ENCODE measurements around the gene IQSEC1. TPM values are rescaled to one million over a fixed set of nuclear protein-coding genes. Genes with fewer than 3 reads are reported as not detected.

IQSEC1 gene
- total RNA-seq, 6 experiments from 2014 or later = 21.1 to 25.1 (median 21.9) TPM

DNA sequence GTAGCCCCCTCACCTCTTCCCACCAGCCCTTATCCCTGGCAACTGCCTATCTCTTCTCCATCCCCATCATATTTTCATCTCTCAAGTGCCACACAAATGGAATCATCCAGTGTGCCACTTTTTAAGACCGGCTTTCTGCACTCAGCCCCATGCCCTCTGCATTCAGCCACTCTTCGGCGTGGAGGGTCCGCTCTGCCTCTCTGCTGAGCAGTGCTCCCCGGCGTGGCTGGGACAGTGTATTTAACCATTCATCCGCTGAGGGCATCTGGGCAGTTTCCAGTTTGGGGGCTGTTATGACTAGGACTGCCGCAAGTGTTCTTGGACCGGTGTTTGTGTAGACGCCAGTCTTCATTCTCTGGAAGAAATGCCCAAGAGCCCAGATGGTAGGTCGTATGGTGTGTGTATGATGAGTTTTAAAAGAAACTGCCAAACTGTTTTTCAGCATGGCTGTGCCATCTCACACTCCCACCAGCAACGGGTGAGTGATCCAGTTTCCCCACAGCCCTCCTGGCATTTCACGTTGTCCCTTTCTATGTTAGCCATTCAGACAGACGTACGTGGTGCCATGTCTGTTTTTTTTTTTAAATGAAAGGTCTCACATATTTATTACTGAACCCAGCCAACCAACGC is 20.9 kb downstream of the IQSEC1 start:
- no peaks in the 10 kb centered on the region for H3K9me3 Mint-ChIP-seq
- H3K27ac Mint-ChIP-seq = no peak overlapping the region
- no peaks in the 10 kb centered on the region for H3K4me1 Mint-ChIP-seq (ENCODE audit: low read depth)
- no peak overlapping the region for H3K4me3 Mint-ChIP-seq
- H3K36me3 Mint-ChIP-seq (ENCODE audit: low read depth) = no peaks in the 10 kb centered on the region
- TF ChIP-seq, protein P1, sequence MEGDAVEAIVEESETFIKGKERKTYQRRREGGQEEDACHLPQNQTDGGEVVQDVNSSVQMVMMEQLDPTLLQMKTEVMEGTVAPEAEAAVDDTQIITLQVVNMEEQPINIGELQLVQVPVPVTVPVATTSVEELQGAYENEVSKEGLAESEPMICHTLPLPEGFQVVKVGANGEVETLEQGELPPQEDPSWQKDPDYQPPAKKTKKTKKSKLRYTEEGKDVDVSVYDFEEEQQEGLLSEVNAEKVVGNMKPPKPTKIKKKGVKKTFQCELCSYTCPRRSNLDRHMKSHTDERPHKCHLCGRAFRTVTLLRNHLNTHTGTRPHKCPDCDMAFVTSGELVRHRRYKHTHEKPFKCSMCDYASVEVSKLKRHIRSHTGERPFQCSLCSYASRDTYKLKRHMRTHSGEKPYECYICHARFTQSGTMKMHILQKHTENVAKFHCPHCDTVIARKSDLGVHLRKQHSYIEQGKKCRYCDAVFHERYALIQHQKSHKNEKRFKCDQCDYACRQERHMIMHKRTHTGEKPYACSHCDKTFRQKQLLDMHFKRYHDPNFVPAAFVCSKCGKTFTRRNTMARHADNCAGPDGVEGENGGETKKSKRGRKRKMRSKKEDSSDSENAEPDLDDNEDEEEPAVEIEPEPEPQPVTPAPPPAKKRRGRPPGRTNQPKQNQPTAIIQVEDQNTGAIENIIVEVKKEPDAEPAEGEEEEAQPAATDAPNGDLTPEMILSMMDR (IDR thresholded peaks at IDR 0.05) = no peak
- H3K27me3 Mint-ChIP-seq (ENCODE audit: insufficient read depth) = peaks cover 32% of the 10 kb centered on the region
- no peak for DNase-seq

DNA sequence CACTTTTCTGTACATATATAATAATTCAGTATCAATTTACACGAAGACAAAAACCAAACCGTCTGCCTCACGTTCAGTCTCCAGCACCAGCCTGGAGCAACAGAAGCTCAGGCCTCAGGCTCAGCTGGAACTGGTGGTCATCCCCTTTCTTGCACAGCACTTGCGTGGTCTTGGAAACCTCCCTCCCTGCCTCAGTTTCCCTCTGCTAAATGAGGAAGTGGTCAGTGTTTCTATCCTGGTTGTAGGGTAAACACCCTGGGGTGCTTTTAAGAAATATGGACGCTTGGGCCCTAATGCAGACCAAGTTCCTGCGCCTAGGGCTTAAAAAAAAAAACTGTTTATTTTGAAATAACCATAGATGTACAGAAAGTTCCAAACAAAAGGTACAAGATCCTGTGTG is 21.6 kb downstream of the IQSEC1 start:
- peaks cover 38% of the 10 kb centered on the region for H3K27me3 Mint-ChIP-seq (ENCODE audit: insufficient read depth)
- no peak overlapping the region for H3K27ac Mint-ChIP-seq
- no peaks in the 10 kb centered on the region for H3K36me3 Mint-ChIP-seq (ENCODE audit: low read depth)
- no peak overlapping the region for H3K4me3 Mint-ChIP-seq
- TF ChIP-seq, protein P1 (IDR thresholded peaks at IDR 0.05) = no peak
- no peaks in the 10 kb centered on the region for H3K4me1 Mint-ChIP-seq (ENCODE audit: low read depth)
- DNase-seq = no peak
- H3K9me3 Mint-ChIP-seq = no peaks in the 10 kb centered on the region

DNA sequence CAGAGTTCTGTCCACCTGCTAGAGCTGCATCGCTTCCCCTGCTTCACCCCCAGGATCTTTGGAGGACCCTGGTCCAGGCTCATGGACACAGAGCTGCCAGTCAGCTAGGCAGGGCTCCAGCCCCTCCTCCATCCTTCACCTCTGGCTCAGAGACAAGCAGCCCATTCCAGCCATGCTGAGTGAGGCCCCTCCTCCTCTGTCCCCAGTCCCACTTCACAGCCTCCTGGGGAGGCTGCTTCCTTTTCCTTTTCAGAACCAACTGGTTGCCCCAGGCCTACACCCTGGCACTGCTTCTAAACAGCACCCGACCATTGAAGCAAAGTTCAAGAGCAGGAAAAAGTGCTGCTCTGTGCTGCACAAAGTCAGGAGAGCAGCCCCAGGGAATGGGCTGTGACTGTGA is 22.2 kb downstream of the IQSEC1 start:
- Mint-ChIP-seq H3K27me3 (ENCODE audit: insufficient read depth) (peaks cover 42% of the 10 kb centered on the region), H3K4me1 (ENCODE audit: low read depth) (no peaks in the 10 kb centered on the region), H3K36me3 (ENCODE audit: low read depth) (no peaks in the 10 kb centered on the region), H3K9me3 (no peaks in the 10 kb centered on the region), H3K27ac (no peak overlapping the region), H3K4me3 (no peak overlapping the region)
- no peak for DNase-seq
- TF ChIP-seq, protein P1 (IDR thresholded peaks at IDR 0.05) = no peak

DNA sequence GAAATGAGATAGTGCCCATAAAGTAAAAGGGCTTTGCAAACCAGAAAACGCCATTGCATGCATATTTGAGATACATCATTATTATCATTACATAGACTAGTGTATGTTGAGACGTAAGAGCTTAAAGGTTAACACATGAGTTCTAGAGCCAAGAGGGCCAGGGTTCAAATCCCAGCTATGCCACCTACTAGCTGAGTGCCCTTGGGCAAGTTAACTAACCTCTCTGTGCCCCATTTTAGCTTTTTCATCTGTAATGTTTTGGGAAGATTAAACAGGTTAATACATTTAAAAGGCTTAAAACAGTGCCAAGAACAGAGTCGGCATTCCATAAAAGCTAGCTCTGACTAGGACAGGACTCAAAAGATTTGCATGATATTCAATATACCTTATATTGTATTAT is 22.8 kb downstream of the IQSEC1 start:
- H3K9me3 Mint-ChIP-seq = no peaks in the 10 kb centered on the region
- H3K27me3 Mint-ChIP-seq (ENCODE audit: insufficient read depth) = peaks cover 46% of the 10 kb centered on the region
- TF ChIP-seq, protein P1 (IDR thresholded peaks at IDR 0.05) = no peak
- H3K27ac Mint-ChIP-seq = no peak overlapping the region
- H3K36me3 Mint-ChIP-seq (ENCODE audit: low read depth) = no peaks in the 10 kb centered on the region
- DNase-seq = no peak
- H3K4me3 Mint-ChIP-seq = no peak overlapping the region
- no peaks in the 10 kb centered on the region for H3K4me1 Mint-ChIP-seq (ENCODE audit: low read depth)

DNA sequence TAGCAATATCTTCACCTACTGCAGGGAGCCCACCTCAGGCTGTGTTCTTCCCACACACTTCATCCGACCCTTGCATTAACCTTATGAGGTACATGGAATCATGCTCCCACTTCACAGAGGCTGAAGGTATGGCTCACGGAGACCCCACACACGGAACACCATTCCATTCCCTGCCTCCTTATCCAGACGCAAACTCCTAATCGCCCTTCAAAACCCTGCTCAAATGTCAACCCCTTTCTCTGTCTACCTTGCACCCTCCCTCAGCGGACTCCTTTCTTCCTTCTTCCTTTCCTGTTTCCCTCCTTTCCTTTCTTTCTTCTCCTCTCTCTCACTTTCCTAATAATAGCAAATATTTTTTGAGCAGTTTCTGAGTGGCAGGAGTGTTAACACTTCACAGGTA is 23.8 kb downstream of the IQSEC1 start:
- no peak for DNase-seq
- Mint-ChIP-seq H3K27me3 (ENCODE audit: insufficient read depth) (peaks cover 53% of the 10 kb centered on the region), H3K9me3 (no peaks in the 10 kb centered on the region), H3K4me3 (no peak overlapping the region), H3K27ac (no peak overlapping the region), H3K4me1 (ENCODE audit: low read depth) (no peaks in the 10 kb centered on the region), H3K36me3 (ENCODE audit: low read depth) (no peaks in the 10 kb centered on the region)
- TF ChIP-seq, protein P1 (IDR thresholded peaks at IDR 0.05) = no peak

Data from HFFc6 (cell line).